Stimulated activated CD4-positive, alpha-beta T cell treated with anti-CD3 and anti-CD28 coated beads, Interleukin-4, amount 100 ng/mL, for 4 hours (primary cell): Measurements from ENCODE around the gene SPDYE6.
A peak's percentile ranks its signal among the peaks of the same experiment; 100 is the strongest.
"Not testable (repeated sequence)": the region's sequence is repeated elsewhere in the genome, so short reads cannot be mapped to it uniquely, and the experiment has no call there.

Experiments used
- DNase-seq, 2 experiments: peaks; one replicate each; pipeline ENCODE4 v3.0.0-alpha.2; 2020

SPDYE6 gene

GRCh38 chr7:102363549-102364393, 7.5 kb upstream of the SPDYE6 start:
- peak; percentile 83 to 96 for DNase-seq

GRCh38 chr7:102346983-102347382, 9.3 kb downstream of the SPDYE6 start:
- DNase-seq: not testable (repeated sequence)

GRCh38 chr7:102340599-102341368, 15.5 kb downstream of the SPDYE6 start:
- not testable (repeated sequence) for DNase-seq

GRCh38 chr7:102337420-102337819, 18.8 kb downstream of the SPDYE6 start:
- not testable (repeated sequence) for DNase-seq

GRCh38 chr7:102337002-102337401, 19.2 kb downstream of the SPDYE6 start:
- not testable (repeated sequence) for DNase-seq

GRCh38 chr7:102335574-102335973, 20.7 kb downstream of the SPDYE6 start:
- DNase-seq: not testable (repeated sequence)

GRCh38 chr7:102330666-102331460, 25.4 kb downstream of the SPDYE6 start:
- DNase-seq: not testable (repeated sequence)

GRCh38 chr7:102329366-102329765, 26.9 kb downstream of the SPDYE6 start:
- DNase-seq: not testable (repeated sequence)

GRCh38 chr7:102328863-102329262, 27.4 kb downstream of the SPDYE6 start:
- DNase-seq: not testable (repeated sequence)

- not testable (repeated sequence) for DNase-seq
Measured at GRCh38 chr7:102327183-102327582, 29.1 kb downstream of the SPDYE6 start.

- no peak for DNase-seq
Measured at GRCh38 chr7:102326157-102326889, 29.9 kb downstream of the SPDYE6 start.

- DNase-seq: not testable (repeated sequence)
Measured at GRCh38 chr7:102325106-102325505, 31.1 kb downstream of the SPDYE6 start.

GRCh38 chr7:102323914-102324195, 32.4 kb downstream of the SPDYE6 start:
- no peak for DNase-seq

- no peak for DNase-seq
Measured at GRCh38 chr7:102322202-102322715, 34.0 kb downstream of the SPDYE6 start.

- no peak for DNase-seq
Measured at GRCh38 chr7:102321351-102322201, 34.7 kb downstream of the SPDYE6 start.

GRCh38 chr7:102320601-102321350, 35.5 kb downstream of the SPDYE6 start:
- no peak for DNase-seq

GRCh38 chr7:102320181-102320580, 36.1 kb downstream of the SPDYE6 start:
- no peak for DNase-seq

GRCh38 chr7:102319671-102320070, 36.6 kb downstream of the SPDYE6 start:
- DNase-seq: no peak

- DNase-seq: no peak
Measured at GRCh38 chr7:102318482-102318971, 37.7 kb downstream of the SPDYE6 start.
